ENCODE data around the gene CCDC70. TPM values are rescaled to one million over a fixed set of nuclear protein-coding genes. Genes with fewer than 3 reads are reported as not detected.

CCDC70 gene
- total RNA-seq, 2 donors from 2014 or later, result not detected

- intact Hi-C loops (cut with DNase I), result no loop called here
- Histone ChIP-seq H3K9ac (ENCODE audit: low read depth in 2 of 2, low read length in 2 of 2) (no peak overlapping the region), H3K36me3 (no peaks in the 10 kb centered on the region), H3K4me3 (no peak overlapping the region), H3K27me3 (no peaks in the 10 kb centered on the region), H3K27ac (no peak overlapping the region), H3K4me1 (no peaks in the 10 kb centered on the region), H3K9me3 (no peaks in the 10 kb centered on the region)
- no peak for DNase-seq
- no peak for TF ChIP-seq CTCF (IDR thresholded peaks at IDR 0.05)
These were observed 23.4 kb upstream of the CCDC70 start for GRCh38 chr13:51838240-51838846.

- Histone ChIP-seq H3K9me3 (no peaks in the 10 kb centered on the region), H3K27ac (no peak overlapping the region), H3K4me3 (no peak overlapping the region), H3K36me3 (no peaks in the 10 kb centered on the region), H3K4me1 (no peaks in the 10 kb centered on the region), H3K9ac (ENCODE audit: low read depth in 2 of 2, low read length in 2 of 2) (no peak overlapping the region), H3K27me3 (no peaks in the 10 kb centered on the region)
- DNase-seq, result no peak
- intact Hi-C loops (cut with DNase I), result no loop called here
- TF ChIP-seq CTCF (IDR thresholded peaks at IDR 0.05), result no peak
These were observed 21.8 kb upstream of the CCDC70 start for GRCh38 chr13:51839711-51840540.

GRCh38 chr13:51840917-51841316 lies 20.9 kb upstream of the CCDC70 start:
- Histone ChIP-seq H3K4me1 (no peaks in the 10 kb centered on the region), H3K36me3 (no peaks in the 10 kb centered on the region), H3K27me3 (no peaks in the 10 kb centered on the region), H3K9me3 (no peaks in the 10 kb centered on the region), H3K4me3 (no peak overlapping the region), H3K27ac (no peak overlapping the region), H3K9ac (ENCODE audit: low read depth in 2 of 2, low read length in 2 of 2) (no peak overlapping the region)
- intact Hi-C loops (cut with DNase I), result no loop called here
- no peak for TF ChIP-seq CTCF (IDR thresholded peaks at IDR 0.05)
- DNase-seq, result no peak

- intact Hi-C loops (cut with DNase I), result no loop called here
- H3K27ac ChIP-seq, result no peak overlapping the region
- H3K9ac ChIP-seq (ENCODE audit: low read depth in 2 of 2, low read length in 2 of 2), result no peak overlapping the region
- no peaks in the 10 kb centered on the region for H3K9me3 ChIP-seq
- no peaks in the 10 kb centered on the region for H3K4me1 ChIP-seq
- H3K27me3 ChIP-seq, result no peaks in the 10 kb centered on the region
- H3K36me3 ChIP-seq, result no peaks in the 10 kb centered on the region
- H3K4me3 ChIP-seq, result no peak overlapping the region
- TF ChIP-seq CTCF (IDR thresholded peaks at IDR 0.05), result no peak
- DNase-seq, result no peak
These were observed 20.0 kb upstream of the CCDC70 start for GRCh38 chr13:51841732-51842131.

- intact Hi-C loops (cut with DNase I), result no loop called here
- H3K36me3 ChIP-seq, result no peaks in the 10 kb centered on the region
- no peak overlapping the region for H3K9ac ChIP-seq (ENCODE audit: low read depth in 2 of 2, low read length in 2 of 2)
- H3K9me3 ChIP-seq, result no peaks in the 10 kb centered on the region
- no peak for DNase-seq
- no peak overlapping the region for H3K27ac ChIP-seq
- no peaks in the 10 kb centered on the region for H3K4me1 ChIP-seq
- no peaks in the 10 kb centered on the region for H3K27me3 ChIP-seq
- no peak for TF ChIP-seq CTCF (IDR thresholded peaks at IDR 0.05)
- no peak overlapping the region for H3K4me3 ChIP-seq
These were observed 18.2 kb upstream of the CCDC70 start for GRCh38 chr13:51843529-51843928.

All from colonic mucosa (tissue), 4 donors.